Small intestine (tissue), 7 donors: Measurements from ENCODE around the gene CXXC4. TPM values are rescaled to one million over a fixed set of nuclear protein-coding genes. Genes with fewer than 3 reads are reported as not detected.
A peak's percentile ranks its signal among the peaks of the same experiment; 100 is the strongest.

Experiments used
- DNase-seq, 2 donors: peaks; one replicate each; pipeline versions ENCODE4 v3.0.0 to v3.0.0-alpha.2; 2013
- FAIRE-seq: peaks from 2 replicates; lab custom pipeline; 2012; peaks lifted over from hg19 to GRCh38; lab: Jason Lieb, UNC
- H3K27ac ChIP-seq, 3 donors: one replicate each; pipeline ENCODE4 v1.5.1; 2013; ENCODE audit warnings: low read length in 2 of 3, mild to moderate bottlenecking in 2 of 3, control low read depth in 1 of 3, inconsistent platforms in 1 of 3, low read depth in 1 of 3, moderate library complexity in 1 of 3
- H3K27me3 ChIP-seq, 3 donors: one replicate each; pipeline ENCODE4 v1.6.1; 2013; ENCODE audit warnings: low read length in 3 of 3, inconsistent platforms in 1 of 3; ENCODE audit not compliant: control insufficient read depth in 3 of 3, insufficient read depth in 3 of 3
- H3K36me3 ChIP-seq, 3 donors: one replicate each; pipeline ENCODE4 v1.6.1; 2013; ENCODE audit warnings: low read length in 3 of 3, inconsistent platforms in 1 of 3, low read depth in 1 of 3, mild to moderate bottlenecking in 1 of 3, moderate library complexity in 1 of 3; ENCODE audit not compliant: control insufficient read depth in 3 of 3, insufficient read depth in 2 of 3
- H3K4me1 ChIP-seq, 3 donors: one replicate each; pipeline ENCODE4 v1.6.1; 2013; ENCODE audit warnings: low read length in 2 of 3, inconsistent platforms in 1 of 3, low read depth in 1 of 3, mild to moderate bottlenecking in 1 of 3, moderate library complexity in 1 of 3; ENCODE audit not compliant: control insufficient read depth in 3 of 3, insufficient read depth in 2 of 3
- H3K4me3 ChIP-seq, 3 donors: one replicate each; pipeline ENCODE4 v1.5.1; 2013; ENCODE audit warnings: low read length in 3 of 3, control low read depth in 1 of 3, inconsistent platforms in 1 of 3, low read depth in 1 of 3, mild to moderate bottlenecking in 1 of 3, moderate library complexity in 1 of 3
- H3K9me3 ChIP-seq, 2 donors: one replicate each; pipeline ENCODE4 v1.6.1; 2013; ENCODE audit warnings: low read depth in 1 of 2, low read length in 1 of 2; ENCODE audit not compliant: control insufficient read depth in 2 of 2, insufficient read depth in 1 of 2
- WGBS, 3 donors: extraction: QIAGEN DNeasy Blood & Tissue Kit; methylation state at CpG; one replicate each; pipeline ENCODE4 v1.1.7; 2013; 5-methylcytosine and 5-hydroxymethylcytosine counted together
- polyA plus RNA-seq, 4 donors: library from polyadenylated mRNA; stranded (reverse) in 3 of 4; unstranded in 1 of 4; fragments of 200-250 nt in 3 of 4; fragments of 120-200 nt in 1 of 4; gene quantifications; one replicate each; pipeline versions ENCODE4 v1.2.1 to v1.2.3, GENCODE V29; 2013
- donor health status: healthy with polysubstance abuse.
- donor health status: control.
- donor health status: control.
- donor health status: Bipolar disorder and iron deficiency.
- donor health status: healthy.

The CXXC4 gene
- polyA plus RNA-seq, 4 donors: 0.54 to 15.3 (median 1.2) TPM

DNA sequence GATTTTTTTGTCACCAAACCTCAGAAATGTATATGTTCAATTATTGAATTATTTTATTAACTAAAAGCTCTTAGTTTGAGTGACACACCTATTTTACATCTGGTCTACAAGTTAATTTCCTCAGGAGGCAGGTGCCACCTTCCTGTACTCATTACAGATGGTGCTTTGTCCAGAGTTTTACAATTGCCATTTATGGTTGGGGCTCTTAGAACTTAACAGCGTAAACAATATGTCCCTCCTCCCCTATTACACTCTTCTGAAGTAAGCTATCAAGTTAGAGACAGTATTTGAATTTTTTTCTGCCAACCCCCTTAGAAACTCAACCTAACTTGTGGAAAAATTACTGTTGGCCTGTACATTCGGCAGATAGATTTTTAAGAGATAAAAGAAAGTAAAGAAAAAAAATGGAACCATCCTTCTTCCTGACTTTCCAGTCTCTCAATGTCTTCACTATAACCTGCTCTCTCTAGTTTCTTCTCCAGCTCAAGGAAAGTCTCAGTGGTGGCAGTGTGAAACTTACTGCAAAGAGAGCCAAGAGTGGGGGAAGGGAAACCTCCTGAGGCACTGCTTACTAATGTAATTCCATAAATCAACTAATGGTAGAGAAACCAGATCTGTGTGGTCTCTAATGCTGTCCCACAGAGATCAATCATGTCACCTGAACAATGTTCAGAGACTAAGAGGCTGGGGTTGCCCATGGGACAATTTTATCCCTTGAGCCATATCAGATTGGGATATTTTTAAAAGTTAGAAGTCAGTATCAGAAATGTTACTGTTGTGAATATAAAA lies 7.8 kb downstream of the CXXC4 start:
- Histone ChIP-seq H3K36me3 (no peaks in the 10 kb centered on the region), H3K4me1 (peaks cover 0 to 17% (median 0%) of the 10 kb centered on the region in 3 donors), H3K4me3 (peak overlapping the region in 1 of 3 donors; percentile 4), H3K27me3 (no peaks in the 10 kb centered on the region), H3K9me3 (no peaks in the 10 kb centered on the region), H3K27ac (peak overlapping the region in 1 of 3 donors; percentile 78)
- DNase-seq: peak in 1 of 2 donors; percentile 62
- WGBS, 3 donors: 11 to 49% (median 30%) methylated on average over 2 of the region's 2 CpGs
- FAIRE-seq: no peak

DNA sequence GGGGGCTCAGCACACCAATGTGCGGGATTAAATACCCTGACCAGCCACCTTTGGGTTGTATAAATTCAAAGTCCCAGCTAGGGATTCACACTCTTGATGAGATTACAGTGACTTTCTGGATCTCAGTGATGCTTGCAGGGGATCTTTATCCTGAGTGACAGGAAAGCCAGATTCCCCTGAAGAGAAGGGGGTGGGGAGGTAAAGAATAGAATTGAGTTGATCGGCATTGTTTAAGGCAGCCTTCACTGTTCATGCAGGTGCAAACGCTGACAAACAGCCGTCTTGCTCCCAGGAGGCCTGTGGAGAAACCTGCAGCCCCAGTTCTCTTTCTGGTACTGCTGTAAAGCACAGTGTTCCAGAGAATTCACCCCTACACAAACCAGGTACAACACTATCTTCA lies 19.0 kb downstream of the CXXC4 start:
- FAIRE-seq (no peak), DNase-seq (no peak)
- peaks cover 0 to 5% (median 0%) of the 10 kb centered on the region in 3 donors for H3K36me3 ChIP-seq
- H3K4me1 ChIP-seq: no peaks in the 10 kb centered on the region
- H3K9me3 ChIP-seq: no peaks in the 10 kb centered on the region
- WGBS, 3 donors: 62 to 76% (median 74%) methylated on average over 4 of the region's 4 CpGs
- no peak overlapping the region for H3K27ac ChIP-seq
- no peaks in the 10 kb centered on the region for H3K27me3 ChIP-seq
- no peak overlapping the region for H3K4me3 ChIP-seq

DNA sequence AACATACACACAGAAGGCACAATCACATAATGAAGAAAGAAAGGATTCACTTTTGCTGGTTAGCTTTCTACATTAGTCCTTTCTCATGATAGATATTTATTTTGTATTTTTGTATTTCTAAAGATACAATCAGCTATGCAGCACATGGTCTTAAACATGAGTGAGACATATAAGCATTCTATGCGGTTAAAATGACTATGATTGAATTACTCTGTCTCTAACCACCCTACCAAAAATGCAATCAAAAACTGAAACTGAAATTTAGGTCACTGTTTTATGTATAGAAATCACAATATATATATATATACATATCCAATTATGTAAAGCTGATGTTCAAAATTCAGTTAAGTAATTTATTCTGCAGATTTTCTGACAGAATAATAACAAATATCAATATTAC lies 21.9 kb downstream of the CXXC4 start:
- 86 to 100% (median 95%) methylated on average over 1 of the region's 1 CpG for WGBS, 3 donors
- H3K4me3 ChIP-seq: no peak overlapping the region
- no peaks in the 10 kb centered on the region for H3K9me3 ChIP-seq
- FAIRE-seq (no peak), DNase-seq (no peak)
- peaks cover 0 to 5% (median 0%) of the 10 kb centered on the region in 3 donors for H3K36me3 ChIP-seq
- no peaks in the 10 kb centered on the region for H3K4me1 ChIP-seq
- H3K27me3 ChIP-seq: no peaks in the 10 kb centered on the region
- no peak overlapping the region for H3K27ac ChIP-seq

DNA sequence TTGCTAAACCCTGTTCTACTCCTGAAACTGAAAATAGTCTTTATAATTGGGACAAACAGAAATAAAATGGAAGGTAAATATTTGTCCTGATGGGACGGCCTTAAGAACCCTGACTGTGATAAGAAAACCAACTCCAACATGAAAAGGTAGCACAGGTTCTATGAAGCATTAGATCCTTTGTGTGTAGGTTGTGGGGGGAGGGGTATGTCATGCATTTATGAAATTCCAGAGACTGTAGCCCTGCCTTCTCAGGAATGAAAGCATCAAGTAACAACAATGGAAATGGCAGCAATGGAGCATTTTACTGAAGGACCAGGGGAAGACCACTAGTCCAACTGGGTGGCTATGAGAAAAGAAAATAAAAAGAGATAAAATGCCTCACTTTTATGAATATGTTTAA lies 23.9 kb downstream of the CXXC4 start:
- Histone ChIP-seq H3K27me3 (no peaks in the 10 kb centered on the region), H3K4me1 (no peaks in the 10 kb centered on the region), H3K9me3 (no peaks in the 10 kb centered on the region), H3K4me3 (no peak overlapping the region), H3K36me3 (peaks cover 0 to 4% (median 0%) of the 10 kb centered on the region in 3 donors), H3K27ac (no peak overlapping the region)
- WGBS, 3 donors: 49 to 59% (median 51%) methylated on average over 1 of the region's 1 CpG
- DNase-seq (no peak), FAIRE-seq (no peak)

DNA sequence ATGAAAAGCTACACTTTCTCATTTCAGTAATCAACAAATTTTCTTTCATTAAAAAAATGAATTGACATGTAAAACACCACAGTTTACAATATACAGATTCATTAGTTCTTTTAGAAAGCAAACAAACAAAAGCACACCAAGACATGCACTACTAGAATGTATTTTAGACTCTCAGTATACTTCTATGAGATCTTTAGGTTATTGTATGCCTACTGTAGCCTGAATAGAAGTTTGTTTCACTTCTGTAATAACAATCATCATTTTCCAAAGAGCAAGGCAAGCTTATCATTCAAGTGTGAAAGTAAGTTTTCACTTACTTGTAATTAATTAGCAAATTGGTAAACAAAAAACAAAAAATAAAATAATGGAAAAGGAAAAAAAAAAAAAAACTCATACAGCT lies 24.9 kb downstream of the CXXC4 start:
- Histone ChIP-seq H3K27me3 (no peaks in the 10 kb centered on the region), H3K27ac (no peak overlapping the region), H3K36me3 (no peaks in the 10 kb centered on the region), H3K4me1 (no peaks in the 10 kb centered on the region), H3K4me3 (no peak overlapping the region), H3K9me3 (no peaks in the 10 kb centered on the region)
- no peak for FAIRE-seq
- no peak for DNase-seq

DNA sequence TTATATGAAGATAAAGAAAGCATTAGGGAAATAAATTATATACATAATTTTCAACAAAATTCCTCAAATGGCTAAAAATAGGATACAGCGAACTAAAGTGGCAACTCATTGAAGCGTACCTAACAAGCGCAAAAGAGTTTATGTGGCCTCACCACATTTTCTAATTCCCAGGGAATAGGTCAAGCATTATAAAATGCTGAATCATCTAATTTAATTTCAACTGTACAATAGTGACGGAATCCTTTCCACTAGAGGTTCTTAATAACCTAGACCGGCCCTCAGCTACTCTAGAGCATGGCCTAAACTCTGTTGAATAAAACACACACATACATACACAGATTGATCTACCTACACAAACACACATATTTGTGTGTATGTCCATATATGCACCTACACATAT lies 29.1 kb downstream of the CXXC4 start:
- no peaks in the 10 kb centered on the region for H3K36me3 ChIP-seq
- H3K4me1 ChIP-seq: no peaks in the 10 kb centered on the region
- FAIRE-seq: no peak
- no peaks in the 10 kb centered on the region for H3K9me3 ChIP-seq
- H3K4me3 ChIP-seq: no peak overlapping the region
- no peak overlapping the region for H3K27ac ChIP-seq
- H3K27me3 ChIP-seq: no peaks in the 10 kb centered on the region
- WGBS, 3 donors: 90 to 96% (median 94%) methylated on average over 5 of the region's 5 CpGs
- DNase-seq: no peak

DNA sequence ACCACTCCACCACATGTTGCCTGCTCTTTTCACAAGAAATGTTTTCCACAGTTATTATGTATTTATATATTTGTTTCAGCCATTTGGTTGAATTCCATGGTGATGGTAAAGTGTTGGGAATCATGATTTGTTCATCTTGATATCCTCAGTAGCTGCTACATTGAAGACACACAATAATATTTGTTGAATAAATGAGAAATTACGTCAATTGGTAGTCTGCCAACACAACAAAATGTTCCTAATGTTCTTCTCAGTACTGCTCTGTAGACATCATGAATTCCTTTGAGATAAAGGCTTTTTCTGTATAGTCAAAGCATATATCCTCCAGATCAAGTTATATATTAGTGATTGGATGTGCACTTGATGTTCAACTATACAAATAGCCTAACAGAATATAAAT lies 29.5 kb downstream of the CXXC4 start:
- no peaks in the 10 kb centered on the region for H3K9me3 ChIP-seq
- DNase-seq (no peak), FAIRE-seq (no peak)
- no peak overlapping the region for H3K4me3 ChIP-seq
- H3K36me3 ChIP-seq: no peaks in the 10 kb centered on the region
- H3K27me3 ChIP-seq: no peaks in the 10 kb centered on the region
- WGBS, 3 donors: 66 to 90% (median 69%) methylated on average over 1 of the region's 1 CpG
- H3K4me1 ChIP-seq: no peaks in the 10 kb centered on the region
- no peak overlapping the region for H3K27ac ChIP-seq

DNA sequence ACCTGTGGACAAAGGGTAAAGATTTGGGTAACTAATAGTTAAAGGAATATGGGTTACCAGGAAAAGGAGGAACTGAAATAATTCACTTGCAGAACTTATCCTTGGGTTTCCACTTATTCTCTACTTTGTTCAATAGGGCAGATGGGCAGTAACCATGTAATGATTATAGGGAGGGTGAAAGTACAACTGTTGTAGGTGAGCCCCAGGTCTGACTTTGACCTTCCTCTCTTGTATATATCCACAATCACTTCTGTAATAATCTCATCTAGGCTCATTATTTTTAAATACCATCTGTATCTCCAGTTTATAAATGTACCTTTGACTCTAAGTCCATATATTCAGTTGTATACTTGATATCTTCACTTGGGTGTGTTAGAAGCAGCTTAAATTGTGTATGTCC lies 32.1 kb downstream of the CXXC4 start:
- Histone ChIP-seq H3K4me1 (no peaks in the 10 kb centered on the region), H3K27ac (no peak overlapping the region), H3K36me3 (no peaks in the 10 kb centered on the region), H3K27me3 (no peaks in the 10 kb centered on the region), H3K9me3 (no peaks in the 10 kb centered on the region), H3K4me3 (no peak overlapping the region)
- FAIRE-seq (peak; percentile 74), DNase-seq (peak; percentile 53 to 87)
